ENCODE results near the gene PPP1R12A. TPM values are rescaled to one million over a fixed set of nuclear protein-coding genes. Genes with fewer than 3 reads are reported as not detected.

The PPP1R12A gene
- total RNA-seq (100 to 1,000 TPM in 1 of 2 donors, 10 to 100 TPM in 1; 52.5 to 250 TPM), polyA plus RNA-seq (10 to 100 TPM; 13.2 to 24.0 TPM)
- long read RNA-seq, donor 1, transcript PPP1R12A-212 (3 exons, 443 nt) = major isoform, 6 of 39 reads
- long read RNA-seq, donor 1, partial matches to known transcripts = 32 of 39 reads
- long read RNA-seq, donor 1, other reads (novel, unspliced or antisense) = 0 of 39 reads
- long read RNA-seq, donor 2, partial matches to known transcripts = 7 of 11 reads
- long read RNA-seq, donor 2, other reads (novel, unspliced or antisense) = 0 of 11 reads
- long read RNA-seq, donor 3, partial matches to known transcripts = 9 of 18 reads
- long read RNA-seq, donor 3, other reads (novel, unspliced or antisense) = 0 of 18 reads
- long read RNA-seq, donor 4, transcript PPP1R12A-212 (3 exons, 443 nt) = major isoform, 7 of 21 reads
- long read RNA-seq, donor 4, partial matches to known transcripts = 12 of 21 reads
- long read RNA-seq, donor 4, other reads (novel, unspliced or antisense) = 0 of 21 reads
- long read RNA-seq, donor 5, transcript PPP1R12A-212 (3 exons, 443 nt) = major isoform, 12 of 56 reads
- long read RNA-seq, donor 5, partial matches to known transcripts = 35 of 56 reads
- long read RNA-seq, donor 5, other reads (novel, unspliced or antisense) = 0 of 56 reads

- DNase-seq (peak; percentile 99), ATAC-seq (ENCODE audit: insufficient read depth, low FRiP score) (peak; percentile 97)
- Histone ChIP-seq H3K27me3 (ENCODE audit: control insufficient read depth in 3 of 3, insufficient read depth in 3 of 3, low read length in 2 of 3) (no peaks in the 10 kb centered on the region), H3K4me1 (ENCODE audit: control insufficient read depth in 5 of 5, insufficient read depth in 5 of 5, low read length in 5 of 5) (peaks cover 0 to 32% (median 7%) of the 10 kb centered on the region in 5 donors), H3K9ac (ENCODE audit: insufficient read depth in 1 of 2, low read length in 2 of 2) (peak within 1 kb of the TSS; percentile 96 to 98), H3K36me3 (ENCODE audit: control insufficient read depth in 4 of 4, insufficient read depth in 4 of 4, low read length in 4 of 4) (peaks cover 0 to 5% (median 0%) of the 10 kb centered on the region in 4 donors), H3K9me3 (ENCODE audit: control insufficient read depth in 4 of 4, insufficient read depth in 3 of 4, low read length in 3 of 4) (no peaks in the 10 kb centered on the region), H3K27ac (ENCODE audit: low read depth in 1 of 2, low read length in 1 of 2) (peak within 1 kb of the TSS; percentile 98 to 99), H3K4me3 (peak within 1 kb of the TSS; percentile 98)
- TF ChIP-seq, protein P1, sequence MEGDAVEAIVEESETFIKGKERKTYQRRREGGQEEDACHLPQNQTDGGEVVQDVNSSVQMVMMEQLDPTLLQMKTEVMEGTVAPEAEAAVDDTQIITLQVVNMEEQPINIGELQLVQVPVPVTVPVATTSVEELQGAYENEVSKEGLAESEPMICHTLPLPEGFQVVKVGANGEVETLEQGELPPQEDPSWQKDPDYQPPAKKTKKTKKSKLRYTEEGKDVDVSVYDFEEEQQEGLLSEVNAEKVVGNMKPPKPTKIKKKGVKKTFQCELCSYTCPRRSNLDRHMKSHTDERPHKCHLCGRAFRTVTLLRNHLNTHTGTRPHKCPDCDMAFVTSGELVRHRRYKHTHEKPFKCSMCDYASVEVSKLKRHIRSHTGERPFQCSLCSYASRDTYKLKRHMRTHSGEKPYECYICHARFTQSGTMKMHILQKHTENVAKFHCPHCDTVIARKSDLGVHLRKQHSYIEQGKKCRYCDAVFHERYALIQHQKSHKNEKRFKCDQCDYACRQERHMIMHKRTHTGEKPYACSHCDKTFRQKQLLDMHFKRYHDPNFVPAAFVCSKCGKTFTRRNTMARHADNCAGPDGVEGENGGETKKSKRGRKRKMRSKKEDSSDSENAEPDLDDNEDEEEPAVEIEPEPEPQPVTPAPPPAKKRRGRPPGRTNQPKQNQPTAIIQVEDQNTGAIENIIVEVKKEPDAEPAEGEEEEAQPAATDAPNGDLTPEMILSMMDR (IDR thresholded peaks at IDR 0.05; ENCODE audit: control extremely low read depth, extremely low read depth) = no peak
- WGBS, 2 donors = 1% methylated on average over 39 to 44 of the region's 44 CpGs
Observed at GRCh38 chr12:79935021-79935623, at the start of gene PPP1R12A. Gene PPP1R12A (minus strand): TSS chr12:79935097. CDS start chr12:79934931, 166 bp downstream.

- H3K4me3 ChIP-seq = no peak overlapping the region
- DNase-seq (no peak), ATAC-seq (ENCODE audit: insufficient read depth, low FRiP score) (peak; percentile 16)
- H3K27ac ChIP-seq (ENCODE audit: low read depth in 1 of 2, low read length in 1 of 2) = no peak overlapping the region
- H3K4me1 ChIP-seq (ENCODE audit: control insufficient read depth in 5 of 5, insufficient read depth in 5 of 5, low read length in 5 of 5) = peaks cover 0 to 17% (median 0%) of the 10 kb centered on the region in 5 donors
- 80 to 84% methylated on average over 6 of the region's 6 CpGs for WGBS, 2 donors
- H3K36me3 ChIP-seq (ENCODE audit: control insufficient read depth in 4 of 4, insufficient read depth in 4 of 4, low read length in 4 of 4) = no peaks in the 10 kb centered on the region
- H3K27me3 ChIP-seq (ENCODE audit: control insufficient read depth in 3 of 3, insufficient read depth in 3 of 3, low read length in 2 of 3) = no peaks in the 10 kb centered on the region
- TF ChIP-seq, protein P1 (IDR thresholded peaks at IDR 0.05; ENCODE audit: control extremely low read depth, extremely low read depth) = no peak
- H3K9me3 ChIP-seq (ENCODE audit: control insufficient read depth in 4 of 4, insufficient read depth in 3 of 4, low read length in 3 of 4) = no peaks in the 10 kb centered on the region
- H3K9ac ChIP-seq (ENCODE audit: insufficient read depth in 1 of 2, low read length in 2 of 2) = no peak overlapping the region
Observed at GRCh38 chr12:79983986-79984620, 49.2 kb upstream of the PPP1R12A start.

DNA sequence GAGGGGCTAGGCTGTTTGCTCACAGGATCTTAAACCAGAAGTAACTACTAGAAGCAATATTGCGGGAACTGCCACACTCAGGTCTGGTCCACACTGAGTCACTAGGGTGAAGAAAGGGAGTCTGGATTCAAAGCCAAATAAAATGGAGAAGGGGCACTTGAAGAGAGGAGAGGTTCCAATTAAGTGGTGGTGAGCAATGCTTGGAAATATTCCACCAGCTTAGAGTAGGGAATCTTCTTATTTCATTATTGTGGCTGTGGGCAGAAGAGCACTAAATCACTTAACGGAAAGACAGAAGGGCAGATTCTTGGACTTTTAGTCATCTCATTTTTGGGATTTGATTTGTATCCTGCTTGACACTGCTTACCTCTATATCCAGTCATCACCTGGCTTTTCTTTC, 48.6 kb upstream of the PPP1R12A start:
- ATAC-seq (ENCODE audit: insufficient read depth, low FRiP score) (no peak), DNase-seq (no peak)
- H3K27ac ChIP-seq (ENCODE audit: low read depth in 1 of 2, low read length in 1 of 2) = no peak overlapping the region
- H3K9me3 ChIP-seq (ENCODE audit: control insufficient read depth in 4 of 4, insufficient read depth in 3 of 4, low read length in 3 of 4) = no peaks in the 10 kb centered on the region
- TF ChIP-seq, protein P1 (IDR thresholded peaks at IDR 0.05; ENCODE audit: control extremely low read depth, extremely low read depth) = no peak
- WGBS, 2 donors = 85 to 89% methylated on average over 2 of the region's 2 CpGs
- H3K27me3 ChIP-seq (ENCODE audit: control insufficient read depth in 3 of 3, insufficient read depth in 3 of 3, low read length in 2 of 3) = no peaks in the 10 kb centered on the region
- no peak overlapping the region for H3K4me3 ChIP-seq
- H3K9ac ChIP-seq (ENCODE audit: insufficient read depth in 1 of 2, low read length in 2 of 2) = no peak overlapping the region
- no peaks in the 10 kb centered on the region for H3K36me3 ChIP-seq (ENCODE audit: control insufficient read depth in 4 of 4, insufficient read depth in 4 of 4, low read length in 4 of 4)
- H3K4me1 ChIP-seq (ENCODE audit: control insufficient read depth in 5 of 5, insufficient read depth in 5 of 5, low read length in 5 of 5) = peaks cover 0 to 11% (median 0%) of the 10 kb centered on the region in 5 donors
